GM12801 (cell line): ENCODE measurements around the gene CELF1.
A peak's percentile ranks its signal among the peaks of the same experiment; 100 is the strongest.

ENCODE experiments used
- CTCF ChIP-seq: IDR thresholded peaks from one replicate; pipeline ENCODE4 v1.5.1; 2011; ENCODE audit warnings: control low read depth; ENCODE audit not compliant: insufficient read length; ENCODE audit errors: extremely low read depth

Gene CELF1

GRCh38 chr11:47552566-47553405 lies at the start of gene CELF1:
CELF1 (minus strand) TSS chr11:47553132; CDS start chr11:47499523, 53,609 bp downstream.
- TF ChIP-seq CTCF, result peak; percentile 13

GRCh38 chr11:47599902-47600301 lies 47.0 kb upstream of the CELF1 start:
- TF ChIP-seq CTCF, result no peak

- no peak for TF ChIP-seq CTCF
These were observed 43.0 kb upstream of the CELF1 start for GRCh38 chr11:47595967-47596366.

GRCh38 chr11:47595029-47595428 lies 42.1 kb upstream of the CELF1 start:
- TF ChIP-seq CTCF, result no peak

GRCh38 chr11:47593934-47594855 lies 41.3 kb upstream of the CELF1 start, which contains the start of gene C1QTNF4:
C1QTNF4 (minus strand) TSS chr11:47594411; CDS start chr11:47590810, 3,601 bp downstream.
- no peak for TF ChIP-seq CTCF

GRCh38 chr11:47593492-47593933 lies 40.6 kb upstream of the CELF1 start:
- no peak for TF ChIP-seq CTCF

- TF ChIP-seq CTCF, result no peak
These were observed 40.0 kb upstream of the CELF1 start for GRCh38 chr11:47592970-47593369.
